Ovary (tissue), 10 donors: ENCODE results near the gene LTBP2. TPM values are rescaled to one million over a fixed set of nuclear protein-coding genes. Genes with fewer than 3 reads are reported as not detected.

Experiments used
- DNase-seq, 5 donors: peaks; one replicate each; pipeline ENCODE4 v3.0.0-alpha.2; 2019 to 2020
- H3K27ac ChIP-seq, 2 donors: fragments of 200-600 bp; one replicate each; pipeline versions ENCODE4 v1.5.1 to v1.8.0; 2019 to 2022
- H3K27me3 ChIP-seq: fragments of 200-600 bp; one replicate; pipeline ENCODE4 v1.8.0; 2022
- H3K36me3 ChIP-seq: fragments of 200-600 bp; sonication (generic); one replicate; pipeline ENCODE4 v1.5.1; 2019
- H3K4me1 ChIP-seq: one replicate; pipeline ENCODE4 v1.8.1; 2013; ENCODE audit warnings: mild to moderate bottlenecking, moderate library complexity; ENCODE audit not compliant: insufficient read depth
- H3K4me3 ChIP-seq: fragments of 200-600 bp; sonication (generic); one replicate; pipeline ENCODE4 v1.5.1; 2017
- H3K9me3 ChIP-seq, 2 donors: fragments of 200-600 bp in 1 of 2; sonication (generic) in 1 of 2; one replicate each; pipeline versions ENCODE4 v1.5.1 to v1.8.1; 2013 to 2019; ENCODE audit warnings: mild to moderate bottlenecking in 1 of 2, moderate library complexity in 1 of 2
- EP300 ChIP-seq: sonication (generic); formaldehyde crosslinking; IDR thresholded peaks from one replicate; pipeline ENCODE4 v1.6.1; 2017; ENCODE audit warnings: antibody characterized with exemption
- POLR2A ChIP-seq: fragments of 450-650 bp; IDR thresholded peaks from one replicate; pipeline ENCODE4 v1.6.1; 2017; ENCODE audit warnings: antibody characterized with exemption, mild to moderate bottlenecking, moderate library complexity
- WGBS, 3 donors: extraction: QIAGEN DNeasy Blood & Tissue Kit in 1 of 3; methylation state at CpG; one replicate each; pipeline versions ENCODE4 v1.1.5 to v1.1.7; 2013 to 2017; 5-methylcytosine and 5-hydroxymethylcytosine counted together
- intact Hi-C, 4 donors: fragments of 100-400 bp; cut with DNase I; formaldehyde crosslinking; loops; one replicate each; pipeline versions ENCODE4 v1.11.0 to v1.15.1; 2022 to 2023
- long read RNA-seq, 3 donors: library from polyadenylated mRNA in 2 of 3; unstranded in 2 of 3; transcript quantifications; one replicate each; pipeline ENCODE4 v2.0.0 and lab custom pipeline, GENCODE V29; 2021 to 2026
- polyA plus RNA-seq, 2 donors: library from polyadenylated mRNA; stranded (reverse); fragments of 200-250 nt in 1 of 2; fragments of 350-450 nt in 1 of 2; fragmentation: Illumina TruSeq in 1 of 2; extraction: RNeasy Lipid Tissue Mini Kit (QIAGEN cat#74804) in 1 of 2; gene quantifications; one replicate each; pipeline ENCODE4 v1.2.3, GENCODE V29; 2013 to 2014
- total RNA-seq, 7 donors: library from RNA; depleted of rRNA in 2 of 7; stranded (reverse); fragments of >200 nt in 2 of 7; fragmentation: NEBNext Ultra II Directional in 3 of 7; extraction: Animal tissue kit (Norgen Biotek cat#: 25700) in 3 of 7; gene quantifications; one replicate each; pipeline versions ENCODE4 v1.1.0 to v1.2.4, GENCODE V29; 2016 to 2023
- TF ChIP-seq, protein P1 (sequence below), 3 donors: fragments of 450-650 bp in 2 of 3; fragments of 200-600 bp in 1 of 3; IDR thresholded peaks; one replicate each; pipeline versions ENCODE4 v1.5.1 to v1.8.0; 2016 to 2022; ENCODE audit warnings: antibody characterized with exemption in 3 of 3, mild to moderate bottlenecking in 1 of 3
- donor health status: DM: no; HTN: no; CAD: no; lungs with moderate emphysema.
- donor health status: DM: no; HTN: no; CAD: no.
- donor health status: Bipolar disorder and iron deficiency.
- donor health status: DM: yes; HTN: yes; CAD: no.
- donor health status: DM: no; HTN: no; CAD: no.
- donor health status: DM: yes; HTN: yes; CAD: no.

LTBP2 gene
- total RNA-seq (10 to 100 TPM; 31.4 to 85.0 (median 61.7) TPM), polyA plus RNA-seq (10 to 100 TPM; 32.2 to 37.8 TPM)
- long read RNA-seq, donor 1, partial matches to known transcripts = 43 of 59 reads
- long read RNA-seq, donor 1, other reads (novel, unspliced or antisense) = 14 of 59 reads
- long read RNA-seq, donor 2, partial matches to known transcripts = 0 of 3 reads
- long read RNA-seq, donor 2, other reads (novel, unspliced or antisense) = 0 of 3 reads
- long read RNA-seq, donor 3, partial matches to known transcripts = 141 of 170 reads
- long read RNA-seq, donor 3, other reads (novel, unspliced or antisense) = 25 of 170 reads

DNA sequence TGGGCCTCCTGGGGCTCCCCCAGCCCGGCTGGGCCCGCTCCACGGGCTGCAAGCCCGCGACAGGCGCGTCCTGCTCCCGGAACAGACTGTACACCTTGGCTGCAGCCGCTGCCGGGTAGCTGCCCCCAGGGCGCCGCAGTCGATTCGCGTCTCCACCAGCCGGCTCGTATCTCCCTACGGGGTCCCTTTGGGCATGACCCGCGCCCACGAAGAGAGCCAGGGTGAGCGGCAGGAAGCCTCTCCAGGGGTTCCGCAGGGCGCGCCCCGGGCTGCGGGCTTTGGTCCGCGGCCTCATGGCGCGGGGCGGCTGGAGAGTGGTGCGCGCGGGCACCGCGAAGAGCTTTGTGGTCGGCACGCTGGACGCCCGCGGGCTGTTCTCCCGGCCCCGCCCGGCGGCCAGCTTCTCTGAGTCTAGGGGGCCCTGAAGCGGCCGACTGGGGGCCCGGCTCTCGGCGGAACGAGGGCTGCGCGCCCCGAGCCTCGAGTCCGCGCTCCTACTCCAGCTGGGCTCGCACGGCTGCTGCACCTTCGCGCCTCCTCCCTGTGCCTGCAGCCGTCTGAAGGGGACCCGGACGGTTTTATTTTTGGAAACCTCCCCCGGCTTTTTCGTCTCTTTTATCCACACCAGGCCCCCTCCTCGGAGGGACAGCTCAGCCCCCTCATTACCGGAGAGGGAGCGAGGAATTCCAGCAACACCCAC lies at the start of gene LTBP2:
Gene LTBP2 (minus strand): TSS at position 588 of the 700 bp plus-strand sequence. CDS start 293 bp downstream, at position 295.
- H3K36me3 ChIP-seq = no peaks in the 10 kb centered on the region
- no peak for TF ChIP-seq POLR2A
- TF ChIP-seq EP300 = no peak
- TF ChIP-seq, protein P1, sequence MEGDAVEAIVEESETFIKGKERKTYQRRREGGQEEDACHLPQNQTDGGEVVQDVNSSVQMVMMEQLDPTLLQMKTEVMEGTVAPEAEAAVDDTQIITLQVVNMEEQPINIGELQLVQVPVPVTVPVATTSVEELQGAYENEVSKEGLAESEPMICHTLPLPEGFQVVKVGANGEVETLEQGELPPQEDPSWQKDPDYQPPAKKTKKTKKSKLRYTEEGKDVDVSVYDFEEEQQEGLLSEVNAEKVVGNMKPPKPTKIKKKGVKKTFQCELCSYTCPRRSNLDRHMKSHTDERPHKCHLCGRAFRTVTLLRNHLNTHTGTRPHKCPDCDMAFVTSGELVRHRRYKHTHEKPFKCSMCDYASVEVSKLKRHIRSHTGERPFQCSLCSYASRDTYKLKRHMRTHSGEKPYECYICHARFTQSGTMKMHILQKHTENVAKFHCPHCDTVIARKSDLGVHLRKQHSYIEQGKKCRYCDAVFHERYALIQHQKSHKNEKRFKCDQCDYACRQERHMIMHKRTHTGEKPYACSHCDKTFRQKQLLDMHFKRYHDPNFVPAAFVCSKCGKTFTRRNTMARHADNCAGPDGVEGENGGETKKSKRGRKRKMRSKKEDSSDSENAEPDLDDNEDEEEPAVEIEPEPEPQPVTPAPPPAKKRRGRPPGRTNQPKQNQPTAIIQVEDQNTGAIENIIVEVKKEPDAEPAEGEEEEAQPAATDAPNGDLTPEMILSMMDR (IDR thresholded peaks at IDR 0.05) = no peak
- intact Hi-C loops = loop anchor here (2.0 to 10.0 kb wide), 6 partner anchors 93 to 193 kb away; partner anchors contain the start of genes AREL1 (in 2 of the 4), FCF1 (in 2 of the 4), ISCA2 (in 1 of the 4) and NPC2 (in 1 of the 4)
- 1% methylated on average over 42 to 70 of the region's 70 CpGs for WGBS, 3 donors
- H3K4me3 ChIP-seq = peak within 1 kb of the TSS; percentile 59
- H3K27me3 ChIP-seq = no peaks in the 10 kb centered on the region
- H3K9me3 ChIP-seq = no peaks in the 10 kb centered on the region
- peak in 2 of 5 donors; percentile 49 to 71 for DNase-seq
- peak within 1 kb of the TSS; percentile 5 to 51 for H3K27ac ChIP-seq
- H3K4me1 ChIP-seq = peaks cover 13% of the 10 kb centered on the region

DNA sequence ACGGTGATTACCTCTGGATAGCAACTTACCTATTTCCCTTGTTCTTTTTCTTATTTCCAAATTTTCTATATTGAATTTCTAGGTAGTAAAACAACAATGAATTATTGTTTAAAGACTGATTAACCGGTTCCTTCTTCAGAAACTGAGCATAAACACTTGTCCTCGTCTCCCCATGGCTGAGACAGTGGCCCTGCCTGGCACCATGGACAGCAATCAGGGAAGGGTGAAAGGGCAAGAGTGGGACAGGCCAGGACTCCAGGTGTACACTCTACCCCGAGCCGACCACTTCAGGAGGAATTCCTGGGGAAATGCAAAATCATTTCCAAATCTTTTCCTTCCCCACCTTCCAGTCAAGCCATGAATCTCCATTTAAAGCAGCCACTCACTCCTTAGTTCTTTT lies 48.8 kb upstream of the LTBP2 start:
- H3K9me3 ChIP-seq = no peaks in the 10 kb centered on the region
- TF ChIP-seq POLR2A (no peak), EP300 (no peak)
- TF ChIP-seq, protein P1 (IDR thresholded peaks at IDR 0.05) = no peak
- no peak overlapping the region for H3K27ac ChIP-seq
- H3K36me3 ChIP-seq = no peaks in the 10 kb centered on the region
- intact Hi-C loops = loop anchor here in 1 of 4 donors (5.0 kb wide), 1 partner anchor 36 kb away; no protein-coding TSS in a partner anchor
- no peak overlapping the region for H3K4me3 ChIP-seq
- no peak for DNase-seq
- no peaks in the 10 kb centered on the region for H3K27me3 ChIP-seq
- 67 to 76% (median 69%) methylated on average over 5 of the region's 5 CpGs for WGBS, 3 donors
- peaks cover 5% of the 10 kb centered on the region for H3K4me1 ChIP-seq

DNA sequence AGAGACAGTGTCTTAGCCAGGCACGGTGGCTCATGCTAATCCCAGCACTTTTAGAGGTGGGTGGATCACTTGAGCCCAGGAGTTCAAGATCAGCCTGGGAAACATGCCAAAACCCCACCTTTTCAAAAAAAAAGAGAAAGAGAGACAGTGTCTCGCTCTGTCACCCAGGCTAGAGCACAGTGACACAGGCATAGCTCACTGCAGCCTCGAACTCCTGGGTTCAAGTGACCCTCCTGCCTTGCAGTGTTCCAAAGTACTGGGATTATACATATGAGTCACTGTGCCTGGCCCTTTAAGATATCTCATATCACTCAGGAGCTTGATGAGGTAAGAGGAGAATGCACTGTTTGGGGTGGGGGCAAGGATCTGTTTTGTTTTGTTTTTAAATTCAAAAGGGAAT lies 48.1 kb upstream of the LTBP2 start:
- Histone ChIP-seq H3K4me1 (peaks cover 9% of the 10 kb centered on the region), H3K27ac (no peak overlapping the region), H3K27me3 (no peaks in the 10 kb centered on the region), H3K9me3 (no peaks in the 10 kb centered on the region), H3K36me3 (no peaks in the 10 kb centered on the region), H3K4me3 (no peak overlapping the region)
- intact Hi-C loops = loop anchor here in 1 of 4 donors (5.0 kb wide), 1 partner anchor 37 kb away; no protein-coding TSS in a partner anchor
- no peak for DNase-seq
- TF ChIP-seq POLR2A (no peak), EP300 (no peak)
- TF ChIP-seq, protein P1 (IDR thresholded peaks at IDR 0.05) = no peak
- WGBS, 3 donors = 81 to 92% (median 83%) methylated on average over 3 of the region's 3 CpGs

DNA sequence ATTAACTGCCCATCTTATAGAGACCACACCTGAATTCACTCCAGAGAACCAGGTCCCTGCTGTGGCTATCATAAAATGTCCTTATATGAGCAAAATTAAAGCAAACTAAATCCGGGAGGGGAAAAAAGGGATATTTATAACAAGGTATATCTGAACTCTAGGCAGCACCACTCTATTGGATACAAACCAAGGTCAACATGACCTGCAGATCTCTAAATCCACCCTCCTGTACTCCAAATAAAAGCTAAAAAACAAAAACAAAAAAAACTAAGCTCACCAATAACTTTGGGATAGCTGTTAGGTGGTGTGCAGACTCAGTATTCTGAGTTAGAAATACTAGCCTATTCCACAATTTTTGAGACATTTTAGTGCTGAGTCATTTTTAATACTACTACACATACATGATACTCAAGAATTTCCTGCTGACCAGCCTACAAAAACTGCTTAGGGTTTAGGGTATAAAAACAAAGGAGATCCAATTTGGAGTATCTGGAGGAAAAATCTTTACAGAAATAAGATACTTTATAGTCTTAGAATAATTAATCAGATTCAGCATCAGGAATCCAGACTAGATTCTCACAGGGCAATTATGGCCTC lies 46.6 kb upstream of the LTBP2 start:
- TF ChIP-seq POLR2A (no peak), EP300 (no peak)
- TF ChIP-seq, protein P1 (IDR thresholded peaks at IDR 0.05) = no peak
- H3K4me3 ChIP-seq = no peak overlapping the region
- 27 to 35% (median 30%) methylated on average over 1 of the region's 1 CpG for WGBS, 3 donors
- DNase-seq = no peak
- intact Hi-C loops = loop anchor here in 1 of 4 donors (10.0 kb wide), 1 partner anchor 46 kb away; no protein-coding TSS in a partner anchor
- H3K27me3 ChIP-seq = no peaks in the 10 kb centered on the region
- H3K36me3 ChIP-seq = no peaks in the 10 kb centered on the region
- H3K27ac ChIP-seq = no peak overlapping the region
- H3K9me3 ChIP-seq = no peaks in the 10 kb centered on the region
- peaks cover 9% of the 10 kb centered on the region for H3K4me1 ChIP-seq
